HEK293 (cell line): Measurements from ENCODE around the gene NIT2.

Source experiments
- CTCF ChIA-PET: fragments of 350-600 bp; formaldehyde crosslinking; extraction: SDS; loops from one replicate; lab custom pipeline; 2021; ENCODE audit warnings: antibody characterized with exemption; lab: Yijun Ruan, JAX
- POLR2A ChIA-PET: fragments of 300-600 bp; formaldehyde crosslinking; extraction: SDS; loops from one replicate; lab custom pipeline; 2020; ENCODE audit warnings: antibody characterized with exemption, inconsistent platforms; lab: Yijun Ruan, JAX
- H3K27ac ChIP-seq: fragments of 200-500 bp; sonication (Bioruptor generic); 2 replicates; pipeline ENCODE4 v1.5.1; 2014; ENCODE audit warnings: low read depth, low read length, control low read depth, inconsistent platforms; ENCODE audit errors: extremely low read depth
- H3K36me3 ChIP-seq, 2 experiments: fragments of 200-500 bp in 1 of 2; sonication (Bioruptor generic) in 1 of 2; 1 replicate in 1 of 2; 2 replicates in 1 of 2; pipeline ENCODE4 v1.5.1; 2014 to 2017; ENCODE audit warnings: inconsistent platforms in 2 of 2, low read length in 2 of 2; ENCODE audit not compliant: control insufficient read depth in 2 of 2, insufficient read depth in 1 of 2
- H3K4me1 ChIP-seq: fragments of 200-500 bp; sonication (Bioruptor generic); 2 replicates; pipeline ENCODE4 v1.5.1; 2014; ENCODE audit warnings: mild to moderate bottlenecking, low read length, inconsistent platforms; ENCODE audit not compliant: control insufficient read depth, insufficient read depth
- H3K4me3 ChIP-seq: 2 replicates; pipeline ENCODE4 v1.5.1; 2011; ENCODE audit warnings: low read depth, mild to moderate bottlenecking, control low read depth, low read length, moderate library complexity
- H3K9me3 ChIP-seq: fragments of 200-500 bp; sonication (Bioruptor generic); 2 replicates; pipeline ENCODE4 v1.5.1; 2014; ENCODE audit warnings: low read depth, low read length, inconsistent platforms; ENCODE audit not compliant: control insufficient read depth, insufficient read depth
- BCL11A ChIP-seq: fragments of 450-650 bp; formaldehyde crosslinking; IDR thresholded peaks from 2 replicates; pipeline ENCODE4 v1.5.1; 2016; ENCODE audit warnings: low read depth, missing biosample characterization, missing genetic modification characterization
- GLIS1 ChIP-seq: fragments of 450-650 bp; formaldehyde crosslinking; IDR thresholded peaks from 2 replicates; pipeline ENCODE4 v1.5.1; 2016; ENCODE audit warnings: missing biosample characterization, missing genetic modification characterization
- GLIS2 ChIP-seq: fragments of 450-650 bp; formaldehyde crosslinking; IDR thresholded peaks from 2 replicates; pipeline ENCODE4 v1.5.1; 2016; ENCODE audit warnings: missing biosample characterization, missing genetic modification characterization
- HIC1 ChIP-seq: fragments of 450-650 bp; formaldehyde crosslinking; IDR thresholded peaks from 2 replicates; pipeline ENCODE4 v1.5.1; 2016; ENCODE audit warnings: missing biosample characterization, missing genetic modification characterization
- KLF1 ChIP-seq: fragments of 450-650 bp; formaldehyde crosslinking; IDR thresholded peaks from 2 replicates; pipeline ENCODE4 v1.5.1; 2016; ENCODE audit warnings: missing biosample characterization, missing genetic modification characterization
- KLF10 ChIP-seq: fragments of 450-650 bp; IDR thresholded peaks from 2 replicates; pipeline ENCODE4 v1.5.1; 2018; ENCODE audit warnings: missing biosample characterization, mild to moderate bottlenecking, missing genetic modification characterization
- KLF9 ChIP-seq: fragments of 450-650 bp; formaldehyde crosslinking; IDR thresholded peaks from 2 replicates; pipeline ENCODE4 v1.5.1; 2016; ENCODE audit warnings: missing biosample characterization, missing genetic modification characterization, low read depth
- PRDM1 ChIP-seq: fragments of 450-650 bp; formaldehyde crosslinking; IDR thresholded peaks from 2 replicates; pipeline ENCODE4; 2016; ENCODE audit warnings: missing biosample characterization, missing genetic modification characterization
- REST ChIP-seq: fragments of 450-650 bp; formaldehyde crosslinking; IDR thresholded peaks from 2 replicates; pipeline ENCODE4 v1.5.1; 2016; ENCODE audit warnings: missing biosample characterization, missing genetic modification characterization
- ZFP41 ChIP-seq: fragments of 450-650 bp; formaldehyde crosslinking; IDR thresholded peaks from 2 replicates; pipeline ENCODE4 v1.5.1; 2016; ENCODE audit warnings: missing biosample characterization, missing genetic modification characterization, borderline replicate concordance
- ZNF132 ChIP-seq: fragments of 450-650 bp; formaldehyde crosslinking; IDR thresholded peaks from 2 replicates; pipeline ENCODE4 v1.5.1; 2017; ENCODE audit warnings: missing biosample characterization, missing genetic modification characterization, borderline replicate concordance
- ZNF184 ChIP-seq: fragments of 450-650 bp; IDR thresholded peaks from 2 replicates; pipeline ENCODE4 v1.5.1; 2018; ENCODE audit warnings: missing biosample characterization, mild to moderate bottlenecking, missing genetic modification characterization
- ZNF223 ChIP-seq: fragments of 450-650 bp; formaldehyde crosslinking; IDR thresholded peaks from 2 replicates; pipeline ENCODE4 v1.5.1; 2016; ENCODE audit warnings: missing biosample characterization, missing genetic modification characterization
- ZNF248 ChIP-seq: fragments of 450-650 bp; formaldehyde crosslinking; IDR thresholded peaks from 2 replicates; pipeline ENCODE4 v1.5.1; 2017; ENCODE audit warnings: missing biosample characterization, missing genetic modification characterization
- ZNF324 ChIP-seq: fragments of 450-650 bp; formaldehyde crosslinking; IDR thresholded peaks from 2 replicates; pipeline ENCODE4 v1.5.1; 2016; ENCODE audit warnings: missing biosample characterization, missing genetic modification characterization
- ZNF350 ChIP-seq: fragments of 450-650 bp; formaldehyde crosslinking; IDR thresholded peaks from 2 replicates; pipeline ENCODE4 v1.5.0; 2017; ENCODE audit warnings: missing biosample characterization, mild to moderate bottlenecking, missing genetic modification characterization
- ZNF366 ChIP-seq: fragments of 450-650 bp; formaldehyde crosslinking; conservative IDR thresholded peaks from 2 replicates; pipeline ENCODE4 v1.5.1; 2016; ENCODE audit warnings: missing biosample characterization, missing genetic modification characterization
- ZNF530 ChIP-seq: fragments of 450-650 bp; formaldehyde crosslinking; IDR thresholded peaks from 2 replicates; pipeline ENCODE4 v1.5.1; 2016; ENCODE audit warnings: low read depth, missing biosample characterization, missing genetic modification characterization
- ZNF544 ChIP-seq: fragments of 450-650 bp; formaldehyde crosslinking; IDR thresholded peaks from 2 replicates; pipeline ENCODE4 v1.5.0; 2017; ENCODE audit warnings: missing biosample characterization, missing genetic modification characterization
- ZNF707 ChIP-seq: fragments of 450-650 bp; formaldehyde crosslinking; IDR thresholded peaks from 2 replicates; pipeline ENCODE4 v1.5.1; 2016; ENCODE audit warnings: missing biosample characterization, missing genetic modification characterization
- ZNF777 ChIP-seq: fragments of 450-650 bp; formaldehyde crosslinking; IDR thresholded peaks from 2 replicates; pipeline ENCODE4 v1.5.1; 2017; ENCODE audit warnings: missing biosample characterization, missing genetic modification characterization, borderline replicate concordance
- TF ChIP-seq, protein P1 (sequence below): fragments of 450-650 bp; formaldehyde crosslinking; IDR thresholded peaks from 2 replicates; pipeline ENCODE4; 2016; ENCODE audit warnings: missing biosample characterization, missing genetic modification characterization
- TF ChIP-seq, protein P2 (sequence below): fragments of 450-650 bp; formaldehyde crosslinking; IDR thresholded peaks from 2 replicates; pipeline ENCODE4 v1.5.1; 2016; ENCODE audit warnings: missing biosample characterization, missing genetic modification characterization
- TF ChIP-seq, protein P3 (sequence below): fragments of 450-650 bp; formaldehyde crosslinking; IDR thresholded peaks from 2 replicates; pipeline ENCODE4 v1.5.1; 2016; ENCODE audit warnings: missing biosample characterization, missing genetic modification characterization

The NIT2 gene

DNA sequence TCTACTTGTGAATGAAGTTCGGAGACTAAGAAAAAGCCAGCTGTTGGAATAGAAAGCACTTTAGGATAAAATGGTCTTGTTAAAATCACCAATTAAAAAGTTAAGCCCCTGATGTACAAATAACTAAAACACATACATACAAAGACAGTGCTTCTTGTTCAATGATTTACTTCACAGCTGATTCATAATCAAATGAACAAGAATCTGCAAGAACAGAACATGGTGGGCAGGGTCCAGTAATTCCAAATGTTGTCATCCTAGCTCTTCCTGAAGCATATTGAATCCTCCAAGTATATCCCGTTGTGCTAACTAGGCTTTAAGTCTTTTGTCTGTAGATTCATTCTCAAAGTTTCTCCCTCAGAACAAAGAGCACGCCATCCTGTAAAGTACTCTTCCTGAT is 24.5 kb downstream of the NIT2 start:
- Histone ChIP-seq H3K9me3 (no peaks in the 10 kb centered on the region), H3K27ac (no peak overlapping the region), H3K4me3 (no peak overlapping the region), H3K4me1 (no peaks in the 10 kb centered on the region), H3K36me3 (peaks cover 4 to 72% of the 10 kb centered on the region in 2 experiments; a peak in 1 of 3 replicates)
- ChIA-PET CTCF (no interaction called here), POLR2A (interaction anchor here (0.6 kb wide), 1 partner anchor 12 kb away, joined by 4 read pairs; no protein-coding TSS in a partner anchor)
- TF ChIP-seq HIC1 (no peak), BCL11A (no peak), ZNF184 (no peak), PRDM1 (tag by site-specific recombination) (no peak), ZNF366 (no peak), REST (tag by site-specific recombination) (no peak), ZNF530 (no peak), ZNF777 (tag by site-specific recombination) (no peak), ZNF324 (tag by site-specific recombination) (no peak), ZFP41 (no peak), KLF9 (no peak), KLF10 (no peak)
- TF ChIP-seq, protein P1, sequence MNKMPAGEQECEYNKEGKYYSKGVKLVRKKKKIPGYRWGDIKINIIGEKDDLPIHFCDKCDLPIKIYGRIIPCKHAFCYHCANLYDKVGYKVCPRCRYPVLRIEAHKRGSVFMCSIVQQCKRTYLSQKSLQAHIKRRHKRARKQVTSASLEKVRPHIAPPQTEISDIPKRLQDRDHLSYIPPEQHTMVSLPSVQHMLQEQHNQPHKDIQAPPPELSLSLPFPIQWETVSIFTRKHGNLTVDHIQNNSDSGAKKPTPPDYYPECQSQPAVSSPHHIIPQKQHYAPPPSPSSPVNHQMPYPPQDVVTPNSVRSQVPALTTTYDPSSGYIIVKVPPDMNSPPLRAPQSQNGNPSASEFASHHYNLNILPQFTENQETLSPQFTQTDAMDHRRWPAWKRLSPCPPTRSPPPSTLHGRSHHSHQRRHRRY, result no peak

DNA sequence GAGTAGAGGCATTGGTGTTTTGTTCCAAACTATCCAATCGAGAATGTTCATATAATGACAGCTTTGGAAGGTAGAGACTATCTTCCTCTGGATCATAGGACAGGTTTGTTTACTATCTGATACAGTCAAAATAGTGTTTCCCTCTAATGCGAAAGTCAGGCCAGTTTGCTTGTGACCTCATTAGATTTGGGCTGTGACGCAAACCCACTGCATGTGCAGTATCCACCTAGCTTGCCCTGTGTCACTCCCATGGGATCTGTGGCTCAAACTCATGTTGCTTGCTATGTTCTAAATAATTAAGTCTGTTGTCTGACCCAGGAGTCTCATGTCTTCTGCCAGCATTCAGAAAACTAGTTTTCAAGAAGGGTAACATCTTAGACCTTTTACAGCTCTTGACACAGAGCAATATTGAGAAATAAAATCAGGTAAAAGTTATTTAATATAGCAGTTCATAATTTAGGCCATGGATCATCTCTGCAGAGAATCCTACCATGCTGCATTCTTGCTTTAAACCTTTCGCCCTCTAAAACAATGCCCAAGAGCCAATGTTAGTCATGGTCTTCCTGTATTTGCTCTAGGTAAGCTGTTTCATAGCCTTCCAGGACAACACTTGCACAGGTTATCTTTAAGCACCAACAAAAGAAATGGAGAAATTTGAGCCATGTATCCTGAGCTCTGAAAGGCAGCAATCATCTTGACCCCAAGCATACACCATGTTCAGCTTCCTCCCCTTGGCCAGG is 26.4 kb downstream of the NIT2 start:
- TF ChIP-seq KLF1 (tag by site-specific recombination) (no peak), ZNF707 (tag by site-specific recombination) (no peak), ZNF350 (tag by site-specific recombination) (no peak), ZNF132 (tag by site-specific recombination) (no peak), ZNF544 (tag by site-specific recombination) (no peak), GLIS2 (tag by site-specific recombination) (no peak), ZNF248 (no peak), ZNF223 (tag by site-specific recombination) (no peak), GLIS1 (tag by site-specific recombination) (no peak)
- TF ChIP-seq, protein P2, sequence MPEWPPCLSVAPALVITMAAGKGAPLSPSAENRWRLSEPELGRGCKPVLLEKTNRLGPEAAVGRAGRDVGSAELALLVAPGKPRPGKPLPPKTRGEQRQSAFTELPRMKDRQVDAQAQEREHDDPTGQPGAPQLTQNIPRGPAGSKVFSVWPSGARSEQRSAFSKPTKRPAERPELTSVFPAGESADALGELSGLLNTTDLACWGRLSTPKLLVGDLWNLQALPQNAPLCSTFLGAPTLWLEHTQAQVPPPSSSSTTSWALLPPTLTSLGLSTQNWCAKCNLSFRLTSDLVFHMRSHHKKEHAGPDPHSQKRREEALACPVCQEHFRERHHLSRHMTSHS (tag by site-specific recombination), result no peak
- TF ChIP-seq, protein P3, sequence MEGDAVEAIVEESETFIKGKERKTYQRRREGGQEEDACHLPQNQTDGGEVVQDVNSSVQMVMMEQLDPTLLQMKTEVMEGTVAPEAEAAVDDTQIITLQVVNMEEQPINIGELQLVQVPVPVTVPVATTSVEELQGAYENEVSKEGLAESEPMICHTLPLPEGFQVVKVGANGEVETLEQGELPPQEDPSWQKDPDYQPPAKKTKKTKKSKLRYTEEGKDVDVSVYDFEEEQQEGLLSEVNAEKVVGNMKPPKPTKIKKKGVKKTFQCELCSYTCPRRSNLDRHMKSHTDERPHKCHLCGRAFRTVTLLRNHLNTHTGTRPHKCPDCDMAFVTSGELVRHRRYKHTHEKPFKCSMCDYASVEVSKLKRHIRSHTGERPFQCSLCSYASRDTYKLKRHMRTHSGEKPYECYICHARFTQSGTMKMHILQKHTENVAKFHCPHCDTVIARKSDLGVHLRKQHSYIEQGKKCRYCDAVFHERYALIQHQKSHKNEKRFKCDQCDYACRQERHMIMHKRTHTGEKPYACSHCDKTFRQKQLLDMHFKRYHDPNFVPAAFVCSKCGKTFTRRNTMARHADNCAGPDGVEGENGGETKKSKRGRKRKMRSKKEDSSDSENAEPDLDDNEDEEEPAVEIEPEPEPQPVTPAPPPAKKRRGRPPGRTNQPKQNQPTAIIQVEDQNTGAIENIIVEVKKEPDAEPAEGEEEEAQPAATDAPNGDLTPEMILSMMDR (tag by site-specific recombination), result no peak
- Histone ChIP-seq H3K9me3 (no peaks in the 10 kb centered on the region), H3K36me3 (peaks cover 7 to 72% of the 10 kb centered on the region in 2 experiments; a peak in 1 of 3 replicates), H3K4me1 (no peaks in the 10 kb centered on the region), H3K4me3 (no peak overlapping the region), H3K27ac (no peak overlapping the region)
- CTCF ChIA-PET, result no interaction called here
- POLR2A ChIA-PET, result no interaction called here
